Pons (tissue), 1 donor: ENCODE measurements around the gene OSBPL5.

Experiments used
- DNase-seq: peaks from one replicate; pipeline ENCODE4 v3.0.0-alpha.2; 2016; ENCODE audit warnings: low spot score

Gene OSBPL5

GRCh38 chr11:3163241-3163981 lies 1.7 kb downstream of the OSBPL5 start:
- peak; percentile 56 for DNase-seq

GRCh38 chr11:3162410-3163240 lies 2.5 kb downstream of the OSBPL5 start:
- peak; percentile 88 for DNase-seq

GRCh38 chr11:3161720-3162409 lies 3.2 kb downstream of the OSBPL5 start:
- DNase-seq = no peak

GRCh38 chr11:3161309-3161708 lies 3.8 kb downstream of the OSBPL5 start:
- DNase-seq = peak; percentile 42

GRCh38 chr11:3160252-3161031 lies 4.7 kb downstream of the OSBPL5 start:
- peak; percentile 92 for DNase-seq

GRCh38 chr11:3159296-3160190 lies 5.6 kb downstream of the OSBPL5 start:
- DNase-seq = no peak

GRCh38 chr11:3158821-3159220 lies 6.3 kb downstream of the OSBPL5 start:
- no peak for DNase-seq

GRCh38 chr11:3158131-3158591 lies 6.9 kb downstream of the OSBPL5 start:
- DNase-seq = no peak

- DNase-seq = no peak
These were observed 7.6 kb downstream of the OSBPL5 start for GRCh38 chr11:3157381-3158130.

GRCh38 chr11:3156661-3157311 lies 8.3 kb downstream of the OSBPL5 start:
- DNase-seq = no peak

- DNase-seq = no peak
These were observed 8.8 kb downstream of the OSBPL5 start for GRCh38 chr11:3156282-3156660.

- no peak for DNase-seq
These were observed 9.3 kb downstream of the OSBPL5 start for GRCh38 chr11:3155691-3156258.

- no peak for DNase-seq
These were observed 9.9 kb downstream of the OSBPL5 start for GRCh38 chr11:3155216-3155615.

GRCh38 chr11:3154001-3154599 lies 11.0 kb downstream of the OSBPL5 start:
- no peak for DNase-seq

- no peak for DNase-seq
These were observed 11.7 kb downstream of the OSBPL5 start for GRCh38 chr11:3153291-3153861.

- DNase-seq = no peak
These were observed 12.5 kb downstream of the OSBPL5 start for GRCh38 chr11:3152471-3153110.

- DNase-seq = no peak
These were observed 14.4 kb downstream of the OSBPL5 start for GRCh38 chr11:3150726-3151125.

- no peak for DNase-seq
These were observed 15.3 kb downstream of the OSBPL5 start for GRCh38 chr11:3149852-3150188.
